Bronchial epithelial cell (primary cell): ENCODE results near the gene CCDC187. TPM values are rescaled to one million over a fixed set of nuclear protein-coding genes. Genes with fewer than 3 reads are reported as not detected.

Experiments
- DNase-seq: peaks from one replicate; pipeline ENCODE4 v3.0.0-alpha.2; 2010; ENCODE audit warnings: low read depth
- FAIRE-seq: peaks from 2 replicates; lab custom pipeline; 2011; peaks lifted over from hg19 to GRCh38; lab: Jason Lieb, UNC
- H3K27me3 ChIP-seq: 2 replicates; pipeline ENCODE4 v1.5.1; 2011; ENCODE audit warnings: low read length; ENCODE audit not compliant: control insufficient read depth, insufficient read depth
- H3K36me3 ChIP-seq: 2 replicates; pipeline ENCODE4 v1.5.1; 2011; ENCODE audit warnings: low read length; ENCODE audit not compliant: control insufficient read depth, insufficient read depth
- H3K4me3 ChIP-seq: 2 replicates; pipeline ENCODE4 v1.5.1; 2011; ENCODE audit warnings: mild to moderate bottlenecking, low read depth, low read length, control low read depth
- total RNA-seq: library from RNA; depleted of rRNA; stranded (reverse); fragments of >200 nt; gene quantifications from 2 replicates; pipeline ENCODE4 v1.2.1, GENCODE V29; 2014
- TF ChIP-seq, protein P1 (sequence below): IDR thresholded peaks from 2 replicates; pipeline ENCODE4 v1.5.1; 2011; ENCODE audit warnings: mild to moderate bottlenecking, moderate library complexity, low read length, control low read depth, inconsistent platforms; ENCODE audit not compliant: insufficient read depth, severe bottlenecking

Gene CCDC187
- total RNA-seq, 1 donor from 2014 or later, result not detected

DNA sequence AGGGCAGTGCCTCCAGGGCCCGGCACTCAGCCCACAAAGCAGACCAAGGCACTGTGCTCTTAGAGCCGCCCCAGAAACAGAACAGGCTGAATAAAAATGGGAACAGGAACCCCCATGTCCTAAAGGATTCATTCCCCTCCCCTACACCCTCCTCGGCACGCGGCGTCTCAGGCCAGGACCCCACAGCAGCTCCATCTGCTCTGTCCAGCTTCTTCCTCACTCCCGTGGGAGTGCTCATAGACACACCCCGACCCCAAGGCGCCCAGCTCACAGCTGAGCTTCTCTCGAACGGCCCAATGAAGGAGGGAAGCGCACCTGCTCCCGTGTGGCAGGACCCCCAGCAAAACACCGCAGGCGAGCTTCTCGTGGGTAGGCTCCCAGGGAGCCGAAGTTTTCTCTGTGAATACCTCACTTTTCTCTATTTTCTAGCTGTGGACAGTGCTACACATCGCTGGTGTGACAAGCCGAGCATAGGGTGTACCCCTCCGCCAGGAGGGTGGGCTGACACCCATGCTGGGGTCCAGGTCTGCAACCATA is 42.9 kb downstream of the CCDC187 start:
- no peak for FAIRE-seq
- Histone ChIP-seq H3K4me3 (no peak overlapping the region), H3K36me3 (no peaks in the 10 kb centered on the region), H3K27me3 (no peaks in the 10 kb centered on the region)
- TF ChIP-seq, protein P1, sequence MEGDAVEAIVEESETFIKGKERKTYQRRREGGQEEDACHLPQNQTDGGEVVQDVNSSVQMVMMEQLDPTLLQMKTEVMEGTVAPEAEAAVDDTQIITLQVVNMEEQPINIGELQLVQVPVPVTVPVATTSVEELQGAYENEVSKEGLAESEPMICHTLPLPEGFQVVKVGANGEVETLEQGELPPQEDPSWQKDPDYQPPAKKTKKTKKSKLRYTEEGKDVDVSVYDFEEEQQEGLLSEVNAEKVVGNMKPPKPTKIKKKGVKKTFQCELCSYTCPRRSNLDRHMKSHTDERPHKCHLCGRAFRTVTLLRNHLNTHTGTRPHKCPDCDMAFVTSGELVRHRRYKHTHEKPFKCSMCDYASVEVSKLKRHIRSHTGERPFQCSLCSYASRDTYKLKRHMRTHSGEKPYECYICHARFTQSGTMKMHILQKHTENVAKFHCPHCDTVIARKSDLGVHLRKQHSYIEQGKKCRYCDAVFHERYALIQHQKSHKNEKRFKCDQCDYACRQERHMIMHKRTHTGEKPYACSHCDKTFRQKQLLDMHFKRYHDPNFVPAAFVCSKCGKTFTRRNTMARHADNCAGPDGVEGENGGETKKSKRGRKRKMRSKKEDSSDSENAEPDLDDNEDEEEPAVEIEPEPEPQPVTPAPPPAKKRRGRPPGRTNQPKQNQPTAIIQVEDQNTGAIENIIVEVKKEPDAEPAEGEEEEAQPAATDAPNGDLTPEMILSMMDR, result no peak
- DNase-seq, result no peak

DNA sequence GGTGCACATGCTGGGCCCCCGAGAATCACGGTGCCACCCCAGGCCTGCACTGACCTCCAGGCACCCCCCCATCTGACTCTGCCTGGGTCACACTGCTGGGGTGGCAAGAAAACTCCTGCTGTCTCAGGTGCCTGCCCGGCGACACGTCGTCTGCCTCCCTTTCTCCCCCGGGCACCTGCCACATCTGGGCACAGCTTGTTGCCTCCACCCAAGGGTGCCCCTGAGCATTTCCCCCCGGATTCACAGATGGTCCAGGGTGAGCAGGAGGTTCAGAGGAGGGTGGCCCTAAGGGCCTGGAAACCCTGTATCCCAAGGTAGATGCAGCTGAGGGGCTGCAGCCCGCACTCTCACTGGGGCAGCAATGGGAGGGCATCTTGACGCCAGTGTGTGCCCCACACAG is 43.4 kb downstream of the CCDC187 start:
- TF ChIP-seq, protein P1, result no peak

DNA sequence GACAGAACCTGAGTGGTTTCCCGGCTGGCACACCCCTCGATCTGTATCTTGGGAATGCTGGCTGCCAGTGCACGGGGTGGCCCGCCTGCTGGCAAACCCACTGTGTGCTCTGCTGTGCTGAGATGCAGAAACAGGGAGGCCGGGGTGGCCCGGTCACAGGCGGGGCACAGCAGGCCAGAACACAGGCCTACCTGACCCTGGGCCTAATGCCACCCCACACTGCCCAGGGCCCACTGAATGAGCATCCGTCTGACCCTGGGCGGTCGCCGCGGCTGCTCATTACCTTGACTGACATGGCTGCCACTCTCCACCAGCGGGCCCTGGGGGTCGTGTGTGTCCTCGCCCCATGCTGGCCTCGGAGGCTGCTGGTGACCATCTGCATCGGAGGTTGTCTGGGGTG is 44.1 kb downstream of the CCDC187 start:
- no peak for DNase-seq
- TF ChIP-seq, protein P1, result no peak
- no peak for FAIRE-seq
- Histone ChIP-seq H3K36me3 (no peaks in the 10 kb centered on the region), H3K27me3 (peaks cover 1% of the 10 kb centered on the region), H3K4me3 (no peak overlapping the region)

More for the DNA sequence above, 43.4 kb downstream of the CCDC187 start:
- FAIRE-seq (no peak), DNase-seq (no peak)
- no peak overlapping the region for H3K4me3 ChIP-seq
- no peaks in the 10 kb centered on the region for H3K36me3 ChIP-seq
- H3K27me3 ChIP-seq, result no peaks in the 10 kb centered on the region

DNA sequence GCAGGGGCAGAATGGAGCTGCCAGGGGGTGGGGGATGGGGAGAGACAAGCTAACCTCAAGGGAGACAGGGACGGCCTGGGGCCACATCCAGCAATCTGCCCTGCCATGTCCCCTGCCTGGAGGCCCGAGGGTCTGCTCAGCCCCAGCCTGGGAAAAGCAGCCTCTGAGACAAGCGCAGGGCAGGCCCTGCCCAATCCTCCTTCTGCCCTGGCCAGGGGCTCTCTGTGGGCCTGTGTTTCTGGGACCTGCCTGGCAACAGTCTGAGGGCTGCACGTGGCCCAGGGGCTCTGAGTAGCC is 44.4 kb downstream of the CCDC187 start:
- H3K4me3 ChIP-seq, result no peak overlapping the region

DNA sequence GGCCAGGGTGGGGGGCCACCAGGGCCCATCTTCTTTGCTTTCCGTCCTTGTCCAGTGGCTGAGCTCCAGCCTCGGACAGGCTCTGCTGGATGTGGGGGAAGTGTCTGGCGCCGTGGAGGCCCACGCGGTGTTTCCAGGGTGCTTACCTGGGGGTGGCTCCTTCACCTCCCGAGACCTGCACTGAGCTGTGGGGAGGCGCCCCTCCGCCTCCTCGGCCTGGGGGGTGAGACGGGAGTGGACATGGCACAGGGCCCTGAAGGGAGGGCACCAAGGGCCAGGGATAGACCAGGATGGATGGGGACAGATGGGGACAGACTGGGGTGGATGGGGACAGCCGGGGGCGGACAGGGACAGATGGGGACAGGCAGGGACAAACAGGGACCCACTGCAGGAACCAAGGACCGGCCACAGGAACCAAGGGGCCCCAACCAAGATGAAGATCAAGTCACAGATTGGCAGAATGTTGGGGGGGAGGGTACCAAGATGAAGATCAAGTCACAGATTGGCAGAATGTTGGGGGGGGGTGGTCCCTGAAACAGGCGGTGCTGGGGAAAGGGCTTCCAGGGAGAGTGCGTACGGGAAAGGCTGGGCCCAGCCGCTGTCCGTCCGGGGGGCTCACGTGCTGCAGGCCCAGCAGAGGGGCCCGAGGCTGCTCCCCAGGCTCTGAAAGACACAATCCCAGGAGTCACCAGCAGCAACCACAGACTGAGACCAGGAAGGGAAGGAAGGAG is 44.9 kb downstream of the CCDC187 start:
- no peak for FAIRE-seq
- H3K27me3 ChIP-seq, result peaks cover 1% of the 10 kb centered on the region

More for the DNA sequence above, 44.4 kb downstream of the CCDC187 start:
- Histone ChIP-seq H3K27me3 (peaks cover 1% of the 10 kb centered on the region), H3K36me3 (no peaks in the 10 kb centered on the region)
- no peak for DNase-seq
- no peak for FAIRE-seq
- TF ChIP-seq, protein P1, result no peak

More for the DNA sequence above, 44.9 kb downstream of the CCDC187 start:
- Histone ChIP-seq H3K36me3 (no peaks in the 10 kb centered on the region), H3K4me3 (no peak overlapping the region)
- DNase-seq, result no peak
- TF ChIP-seq, protein P1, result no peak
